G401 (cell line): Measurements from ENCODE around the gene SMARCB1. TPM values are rescaled to one million over a fixed set of nuclear protein-coding genes. Genes with fewer than 3 reads are reported as not detected.

ENCODE experiments used
- DNase-seq: peaks from one replicate; pipeline ENCODE4 v3.0.0-alpha.2; 2015; ENCODE audit warnings: low spot score
- in situ Hi-C: cut with HindIII; loops from 2 replicates; pipeline ENCODE4 v1.10.0; 2016; ENCODE audit warnings: low sequenced_read_pairs, mixed read lengths
- total RNA-seq: library from RNA; depleted of rRNA; stranded (reverse); fragments of >200 nt; shearing (Covaris generic); gene quantifications from 2 replicates; pipeline ENCODE4 v1.2.3, GENCODE V29; 2014

Gene SMARCB1
- total RNA-seq, 1 experiment from 2014 or later = not detected

GRCh38 chr22:23793326-23793725, 6.6 kb downstream of the SMARCB1 start:
- no peak for DNase-seq
- in situ Hi-C loops = no loop called here

- no peak for DNase-seq
- in situ Hi-C loops = no loop called here
Observed at GRCh38 chr22:23796461-23796860, 9.7 kb downstream of the SMARCB1 start.

- in situ Hi-C loops = no loop called here
- no peak for DNase-seq
Observed at GRCh38 chr22:23800297-23801237, 13.8 kb downstream of the SMARCB1 start.

GRCh38 chr22:23801238-23801821, 14.6 kb downstream of the SMARCB1 start:
- in situ Hi-C loops = no loop called here
- no peak for DNase-seq

DNA sequence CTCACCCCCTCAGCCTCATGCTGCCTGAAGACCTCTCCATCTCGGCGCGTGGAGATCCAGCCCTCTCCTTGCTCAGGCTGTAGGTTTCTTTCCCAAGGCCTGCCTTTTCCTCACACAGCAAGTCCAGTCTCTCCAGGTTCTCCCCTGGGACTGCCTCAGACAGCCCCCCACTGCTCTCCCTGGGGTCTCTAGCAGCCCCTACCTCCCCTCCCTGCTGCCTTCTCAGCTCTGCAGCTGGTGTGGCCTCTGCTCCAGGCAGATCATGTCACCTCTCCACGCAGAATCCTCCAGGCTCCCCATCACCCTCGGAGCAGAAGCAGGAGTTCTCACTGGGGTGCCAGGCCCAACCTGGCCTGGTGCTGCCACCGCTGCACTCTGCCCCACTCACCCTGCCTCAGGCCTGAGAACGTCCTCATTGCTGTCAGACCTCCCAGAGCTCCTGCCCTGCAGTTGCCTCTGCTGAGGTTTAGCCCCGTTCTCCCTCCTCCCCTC, 15.2 kb downstream of the SMARCB1 start:
- in situ Hi-C loops = no loop called here
- no peak for DNase-seq

GRCh38 chr22:23803001-23803819, 16.4 kb downstream of the SMARCB1 start:
- in situ Hi-C loops = no loop called here
- peak; percentile 98 for DNase-seq

DNA sequence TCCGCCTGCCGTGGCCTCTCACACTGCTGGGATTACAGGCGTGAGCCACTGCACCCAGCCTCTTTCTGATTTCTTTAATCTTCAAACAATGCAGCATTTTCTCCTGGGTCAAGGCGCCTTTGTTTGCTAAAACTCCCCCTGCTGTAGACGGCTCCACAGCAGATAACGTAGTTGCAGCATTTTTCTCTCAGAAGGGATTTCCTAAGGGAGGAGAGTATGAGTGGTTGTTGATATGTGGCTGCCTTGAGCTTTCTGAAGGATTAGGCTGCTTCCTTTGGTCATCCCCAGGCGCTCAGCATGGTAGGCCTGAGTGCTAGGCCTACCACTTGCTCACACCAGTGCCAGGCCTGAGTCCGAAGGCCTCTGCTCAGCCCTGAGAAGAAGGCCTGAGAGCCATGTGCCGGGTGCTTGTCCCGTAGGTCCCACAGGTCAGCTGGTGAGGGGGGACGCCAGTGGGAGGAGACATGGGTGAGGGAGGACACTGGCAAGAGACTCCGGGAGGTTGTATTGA, 18.1 kb downstream of the SMARCB1 start:
- in situ Hi-C loops = no loop called here
- no peak for DNase-seq

DNA sequence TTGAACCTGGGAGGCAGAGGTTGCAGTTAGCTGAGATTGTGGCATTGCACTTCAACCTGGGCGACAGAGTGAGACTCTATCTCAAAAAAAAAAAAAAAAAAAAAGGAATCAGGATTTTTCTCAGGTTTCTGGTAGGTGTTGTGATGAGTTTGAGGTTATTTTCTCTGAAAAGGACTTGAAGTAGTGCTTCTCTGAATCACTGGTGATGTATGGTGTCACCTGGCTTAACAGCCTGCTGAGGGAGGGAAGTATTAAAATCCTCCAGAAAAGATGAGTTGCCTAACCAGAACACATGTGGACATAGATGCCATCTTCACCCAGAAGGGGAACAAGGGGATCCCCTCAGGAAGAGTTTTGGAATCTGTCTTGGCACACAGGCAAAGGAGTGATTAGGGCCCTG, 20.1 kb downstream of the SMARCB1 start:
- no peak for DNase-seq
- in situ Hi-C loops = no loop called here

- DNase-seq = no peak
- in situ Hi-C loops = no loop called here
Observed at GRCh38 chr22:23812378-23812777, 25.6 kb downstream of the SMARCB1 start.

DNA sequence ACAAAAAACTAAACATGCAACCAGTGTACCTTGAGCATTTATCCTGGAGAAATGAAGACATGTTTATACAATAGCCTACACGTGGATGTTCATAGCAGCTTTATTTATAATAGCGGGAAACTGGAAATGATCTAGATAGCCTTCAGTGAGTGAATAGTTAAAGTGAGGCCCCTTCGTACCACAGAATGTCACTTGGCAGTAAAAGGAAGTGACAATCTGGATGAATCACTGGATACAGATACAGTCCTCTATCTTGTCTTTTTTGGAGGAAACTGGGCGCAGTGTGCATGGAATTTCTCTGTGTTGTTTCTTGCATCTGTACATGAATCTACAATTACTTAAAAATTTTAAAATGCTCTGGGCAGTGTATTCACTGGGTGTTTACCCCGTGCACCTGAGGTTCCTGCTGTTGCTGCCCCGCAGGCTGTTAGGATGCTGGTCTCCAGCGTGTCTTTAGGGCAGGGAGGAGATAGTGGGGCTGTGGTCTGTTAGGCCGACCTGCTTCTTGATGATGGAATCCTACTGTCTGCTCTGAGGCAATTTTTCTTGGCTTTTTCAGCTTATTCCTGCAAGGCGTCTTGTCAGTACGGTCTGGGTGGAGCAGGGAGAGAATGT, 28.9 kb downstream of the SMARCB1 start:
- in situ Hi-C loops = no loop called here
- no peak for DNase-seq

GRCh38 chr22:23816156-23816976, 29.6 kb downstream of the SMARCB1 start:
- in situ Hi-C loops = no loop called here
- DNase-seq = peak; percentile 99

GRCh38 chr22:23817146-23817545, 30.4 kb downstream of the SMARCB1 start:
- in situ Hi-C loops = no loop called here
- DNase-seq = no peak

- in situ Hi-C loops = no loop called here
- DNase-seq = no peak
Observed at GRCh38 chr22:23818541-23818940, 31.8 kb downstream of the SMARCB1 start.

- no peak for DNase-seq
- in situ Hi-C loops = no loop called here
Observed at GRCh38 chr22:23820748-23821211, 34.0 kb downstream of the SMARCB1 start.

DNA sequence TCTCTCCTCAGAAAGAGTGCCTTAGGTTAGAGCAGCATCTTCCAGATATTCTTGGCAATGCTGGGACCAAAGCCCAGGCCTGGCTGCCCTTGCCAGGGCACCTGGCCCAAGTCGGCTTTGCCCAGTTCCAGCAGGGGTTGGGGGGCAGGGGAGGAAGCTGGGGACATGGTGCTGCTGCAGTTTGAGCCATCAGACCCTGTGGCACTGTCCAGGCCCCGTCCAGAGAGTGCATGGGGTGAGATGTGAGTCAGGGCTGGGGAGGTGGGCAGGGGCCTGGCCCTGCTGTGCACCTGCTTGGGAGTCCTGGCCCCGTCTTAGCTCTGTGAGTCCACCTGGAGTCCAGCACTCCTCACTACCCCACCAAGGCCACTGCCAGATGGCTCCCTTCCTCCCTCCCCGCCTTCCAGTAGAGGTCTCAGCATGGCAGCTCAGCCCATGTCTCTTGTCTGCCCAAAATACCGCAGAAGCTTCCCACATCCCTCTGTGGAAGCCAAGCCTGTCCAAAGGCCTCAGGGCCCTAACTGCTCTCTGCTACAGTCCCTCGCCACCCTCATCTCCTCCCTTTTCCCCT, 35.4 kb downstream of the SMARCB1 start:
- in situ Hi-C loops = no loop called here
- peak; percentile 98 for DNase-seq

GRCh38 chr22:23823331-23823791, 36.6 kb downstream of the SMARCB1 start:
- in situ Hi-C loops = no loop called here
- DNase-seq = peak; percentile 85

DNA sequence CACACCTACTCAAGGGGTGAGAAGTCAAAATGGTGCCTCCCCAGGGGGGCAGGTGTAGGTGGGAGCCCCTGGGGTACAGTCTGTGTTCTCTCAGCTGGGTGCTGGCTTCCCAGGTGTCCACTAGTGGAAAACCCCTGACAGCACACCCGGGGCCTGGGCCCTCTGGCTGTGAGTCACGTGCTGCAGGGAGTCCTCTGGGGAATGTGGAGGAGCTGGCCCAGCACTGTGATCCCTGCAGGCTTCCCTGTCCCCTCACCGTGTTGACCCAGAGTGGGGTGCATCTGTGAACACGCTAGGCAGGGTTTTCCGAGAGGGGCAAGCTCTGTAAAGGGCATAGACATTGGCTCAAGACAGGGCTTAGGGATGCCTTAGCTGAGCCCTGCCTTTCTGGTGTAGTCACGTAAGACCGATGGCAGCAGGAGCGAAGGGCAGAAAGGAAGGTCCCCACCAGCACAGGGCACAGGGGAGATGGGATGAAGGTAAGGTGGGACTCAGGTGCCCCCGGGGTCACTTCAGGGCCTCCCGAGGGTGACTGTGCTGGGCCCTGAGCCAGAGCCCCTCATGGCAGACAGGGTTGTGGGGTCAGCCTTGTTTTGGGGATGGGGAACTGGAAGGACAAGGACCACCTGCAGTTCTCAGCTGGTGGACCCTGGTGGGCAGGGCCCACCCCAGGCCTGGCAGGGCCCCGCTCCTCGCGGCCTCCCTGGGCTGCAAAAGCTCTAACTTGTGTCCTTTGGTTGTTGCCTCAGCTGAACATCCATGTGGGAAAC, 37.9 kb downstream of the SMARCB1 start:
- DNase-seq = no peak
- in situ Hi-C loops = no loop called here
